Neural progenitor cell (in vitro differentiated cells): ENCODE measurements around the gene COMMD3. TPM values are rescaled to one million over a fixed set of nuclear protein-coding genes. Genes with fewer than 3 reads are reported as not detected.
"Not testable (repeated sequence)": the region's sequence is repeated elsewhere in the genome, so short reads cannot be mapped to it uniquely, and the experiment has no call there.

ENCODE experiments used
- DNase-seq: peaks from one replicate; pipeline ENCODE4 v3.0.0-alpha.2; 2016; ENCODE audit warnings: low spot score
- H2AFZ ChIP-seq: fragments of 200-600 bp; sonication (generic); replicated peaks from 2 replicates; pipeline ENCODE4 v1.6.1; 2016; ENCODE audit warnings: antibody characterized with exemption
- H3F3A ChIP-seq: fragments of 200-600 bp; sonication (generic); 2 replicates; pipeline ENCODE4 v1.6.1; 2016; ENCODE audit warnings: antibody characterized with exemption, low read depth
- H3K27ac ChIP-seq: fragments of 200-600 bp; sonication (generic); 2 replicates; pipeline ENCODE4 v1.5.1; 2016; ENCODE audit warnings: mild to moderate bottlenecking
- H3K27me3 ChIP-seq: fragments of 200-600 bp; sonication (generic); 2 replicates; pipeline ENCODE4 v1.6.1; 2016; ENCODE audit warnings: mild to moderate bottlenecking, moderate library complexity
- H3K36me3 ChIP-seq: fragments of 200-600 bp; sonication (generic); 2 replicates; pipeline ENCODE4 v1.5.1; 2016
- H3K4me1 ChIP-seq: fragments of 200-600 bp; sonication (generic); 2 replicates; pipeline ENCODE4 v1.6.1; 2016; ENCODE audit warnings: mixed run types
- H3K4me2 ChIP-seq: fragments of 200-600 bp; sonication (generic); 2 replicates; pipeline ENCODE4 v1.6.1; 2016
- H3K4me3 ChIP-seq: fragments of 200-600 bp; sonication (generic); 2 replicates; pipeline ENCODE4 v1.5.1; 2016
- H3K79me2 ChIP-seq: fragments of 200-600 bp; sonication (generic); 2 replicates; pipeline ENCODE4 v1.6.1; 2016; ENCODE audit warnings: low read depth
- H3K9ac ChIP-seq: fragments of 200-600 bp; sonication (generic); 2 replicates; pipeline ENCODE4 v1.6.1; 2016
- H3K9me3 ChIP-seq: fragments of 200-600 bp; sonication (generic); 2 replicates; pipeline ENCODE4 v1.5.1; 2016; ENCODE audit warnings: low read depth
- H4K20me1 ChIP-seq: fragments of 200-600 bp; sonication (generic); 2 replicates; pipeline ENCODE4 v1.6.1; 2016; ENCODE audit warnings: low read depth
- H3K27ac Mint-ChIP-seq: 3 replicates; pipeline ENCODE4 v1.8.0; 2021; ENCODE audit warnings: mixed read lengths
- H3K27me3 Mint-ChIP-seq: 2 replicates; pipeline ENCODE4 v1.8.0; 2022; ENCODE audit warnings: low read depth, mild to moderate bottlenecking, inconsistent platforms, moderate library complexity, mixed read lengths; ENCODE audit not compliant: insufficient read depth
- H3K36me3 Mint-ChIP-seq: 3 replicates; pipeline ENCODE4 v1.8.0; 2021; ENCODE audit warnings: mixed read lengths
- H3K4me1 Mint-ChIP-seq: 3 replicates; pipeline ENCODE4 v1.8.0; 2021; ENCODE audit warnings: mixed read lengths
- H3K4me3 Mint-ChIP-seq: 3 replicates; pipeline ENCODE4 v1.8.0; 2021; ENCODE audit warnings: mild to moderate bottlenecking, moderate library complexity, mixed read lengths
- H3K9me3 Mint-ChIP-seq: 3 replicates; pipeline ENCODE4 v1.8.0; 2020; ENCODE audit warnings: mixed read lengths
- CTCF ChIP-seq: fragments of 200-600 bp; sonication (generic); IDR thresholded peaks from 2 replicates; pipeline ENCODE4 v1.5.1; 2017; ENCODE audit warnings: antibody characterized with exemption, mild to moderate bottlenecking
- EZH2 ChIP-seq: fragments of 200-600 bp; sonication (generic); IDR thresholded peaks from 2 replicates; pipeline ENCODE4 v1.6.1; 2017; ENCODE audit warnings: antibody characterized with exemption, mild to moderate bottlenecking, moderate library complexity
- EZH2phosphoT487 ChIP-seq: fragments of 200-600 bp; sonication (generic); IDR thresholded peaks from 2 replicates; pipeline ENCODE4 v1.6.1; 2017; ENCODE audit warnings: antibody characterized with exemption
- total RNA-seq: library from RNA; depleted of rRNA; stranded (reverse); fragments of >200 nt; gene quantifications from 2 replicates; pipeline ENCODE4 v1.2.3, GENCODE V29; 2015; ENCODE audit warnings: low replicate concordance

COMMD3 gene
- total RNA-seq, 1 donor from 2014 or later, result 16.3 TPM

- H3K27ac ChIP-seq, result no peak overlapping the region
- Mint-ChIP-seq H3K4me3 (no peak overlapping the region), H3K27me3 (peaks cover 29% of the 10 kb centered on the region), H3K9me3 (peaks cover 5% of the 10 kb centered on the region), H3K36me3 (no peaks in the 10 kb centered on the region), H3K27ac (no peak overlapping the region), H3K4me1 (peaks cover 1% of the 10 kb centered on the region)
- H3K36me3 ChIP-seq, result no peaks in the 10 kb centered on the region
- H3K27me3 ChIP-seq, result peaks cover 53% of the 10 kb centered on the region
- H3K4me3 ChIP-seq, result no peak overlapping the region
- no peak overlapping the region for H2AFZ ChIP-seq
- H3K79me2 ChIP-seq, result no peaks in the 10 kb centered on the region
- peaks cover 7% of the 10 kb centered on the region for H3F3A ChIP-seq
- H3K4me1 ChIP-seq, result no peaks in the 10 kb centered on the region
- no peak for DNase-seq
- no peaks in the 10 kb centered on the region for H3K9me3 ChIP-seq
- TF ChIP-seq EZH2, result no peak
- no peaks in the 10 kb centered on the region for H4K20me1 ChIP-seq
- H3K9ac ChIP-seq, result no peak overlapping the region
- no peak overlapping the region for H3K4me2 ChIP-seq
Observed at GRCh38 chr10:22349755-22350154, 33.6 kb downstream of the COMMD3 start.

GRCh38 chr10:22351131-22351703, 35.0 kb downstream of the COMMD3 start:
- Histone ChIP-seq H3K4me3 (no peak overlapping the region), H2AFZ (peak overlapping the region; percentile 30), H3K9ac (no peak overlapping the region), H3K79me2 (no peaks in the 10 kb centered on the region), H3K27ac (no peak overlapping the region), H4K20me1 (no peaks in the 10 kb centered on the region), H3K4me1 (no peaks in the 10 kb centered on the region), H3K27me3 (peaks cover 39% of the 10 kb centered on the region), H3K4me2 (no peak overlapping the region), H3F3A (no peaks in the 10 kb centered on the region), H3K9me3 (no peaks in the 10 kb centered on the region), H3K36me3 (no peaks in the 10 kb centered on the region)
- H3K27me3 Mint-ChIP-seq, result peaks cover 16% of the 10 kb centered on the region
- H3K9me3 Mint-ChIP-seq, result no peaks in the 10 kb centered on the region
- no peaks in the 10 kb centered on the region for H3K4me1 Mint-ChIP-seq
- H3K36me3 Mint-ChIP-seq, result no peaks in the 10 kb centered on the region
- no peak for TF ChIP-seq EZH2phosphoT487
- no peak for TF ChIP-seq EZH2
- TF ChIP-seq CTCF, result no peak
- no peak for DNase-seq
- no peak overlapping the region for H3K4me3 Mint-ChIP-seq
- no peak overlapping the region for H3K27ac Mint-ChIP-seq

DNA sequence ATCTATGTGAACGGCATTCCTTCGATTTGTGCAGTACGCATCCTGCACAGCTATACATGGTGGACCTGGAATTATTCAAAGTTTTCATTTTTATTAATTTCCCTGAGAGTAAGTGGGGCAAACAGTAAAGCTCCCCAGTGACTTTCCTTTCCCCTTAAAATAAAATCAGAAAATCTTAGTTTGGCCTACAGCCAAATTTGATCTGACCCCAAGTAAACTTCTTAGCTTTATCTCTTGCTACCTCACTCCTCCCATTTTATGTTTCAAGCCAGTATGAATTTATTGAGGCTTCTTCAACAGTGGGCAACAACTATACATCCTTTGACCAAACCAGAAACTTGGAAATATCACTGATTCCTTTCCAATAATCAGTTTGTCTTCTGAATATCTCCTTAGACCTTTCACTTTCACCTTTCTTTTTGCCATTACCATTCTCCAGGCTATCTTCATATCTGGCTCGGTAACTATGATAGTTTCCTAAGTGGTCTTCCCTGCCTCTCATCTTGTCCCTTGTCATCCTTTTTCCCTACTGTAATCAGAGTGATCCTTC, 40.2 kb downstream of the COMMD3 start:
- Histone ChIP-seq H3K36me3 (no peaks in the 10 kb centered on the region), H2AFZ (no peak overlapping the region), H3F3A (peaks cover 1% of the 10 kb centered on the region), H3K27me3 (no peaks in the 10 kb centered on the region), H4K20me1 (no peaks in the 10 kb centered on the region), H3K9me3 (no peaks in the 10 kb centered on the region), H3K79me2 (no peaks in the 10 kb centered on the region), H3K4me3 (no peak overlapping the region), H3K27ac (no peak overlapping the region), H3K9ac (no peak overlapping the region), H3K4me1 (no peaks in the 10 kb centered on the region), H3K4me2 (no peak overlapping the region)
- Mint-ChIP-seq H3K36me3 (no peaks in the 10 kb centered on the region), H3K9me3 (no peaks in the 10 kb centered on the region), H3K27me3 (no peaks in the 10 kb centered on the region), H3K27ac (no peak overlapping the region), H3K4me1 (no peaks in the 10 kb centered on the region), H3K4me3 (no peak overlapping the region)
- DNase-seq, result no peak
- TF ChIP-seq EZH2phosphoT487 (no peak), CTCF (no peak), EZH2 (no peak)

- not testable (repeated sequence) for H3K4me1 Mint-ChIP-seq
Observed at GRCh38 chr10:22357770-22358169, 41.6 kb downstream of the COMMD3 start.

More at GRCh38 chr10:22357770-22358169, 41.6 kb downstream of the COMMD3 start:
- H3K27ac Mint-ChIP-seq, H3F3A ChIP-seq, H3K4me1 ChIP-seq, H3K27me3 Mint-ChIP-seq, H4K20me1 ChIP-seq, H3K4me3 Mint-ChIP-seq, DNase-seq, H3K36me3 ChIP-seq, H2AFZ ChIP-seq, H3K9me3 ChIP-seq, H3K4me3 ChIP-seq, H3K9ac ChIP-seq, H3K9me3 Mint-ChIP-seq, H3K27ac ChIP-seq, H3K36me3 Mint-ChIP-seq, H3K79me2 ChIP-seq, H3K27me3 ChIP-seq, H3K4me2 ChIP-seq: not testable (repeated sequence)
